Fibroblast of lung (primary cell): Measurements from ENCODE around the gene PALM2AKAP2.

Experiments used
- EZH2 ChIP-seq: IDR thresholded peaks from 2 replicates; pipeline ENCODE4 v1.5.1; 2012; ENCODE audit warnings: low read length, control low read depth, mild to moderate bottlenecking; ENCODE audit errors: missing control alignments
- TF ChIP-seq, protein P1 (sequence below), 2 donors: IDR thresholded peaks in 1 of 2; conservative IDR thresholded peaks in 1 of 2; 1 replicate in 1 of 2; 2 replicates in 1 of 2; pipeline ENCODE4 v1.5.1; 2011 to 2012; ENCODE audit warnings: low read length in 2 of 2, control low read depth in 1 of 2, inconsistent platforms in 1 of 2, low read depth in 1 of 2, mild to moderate bottlenecking in 1 of 2

DNA sequence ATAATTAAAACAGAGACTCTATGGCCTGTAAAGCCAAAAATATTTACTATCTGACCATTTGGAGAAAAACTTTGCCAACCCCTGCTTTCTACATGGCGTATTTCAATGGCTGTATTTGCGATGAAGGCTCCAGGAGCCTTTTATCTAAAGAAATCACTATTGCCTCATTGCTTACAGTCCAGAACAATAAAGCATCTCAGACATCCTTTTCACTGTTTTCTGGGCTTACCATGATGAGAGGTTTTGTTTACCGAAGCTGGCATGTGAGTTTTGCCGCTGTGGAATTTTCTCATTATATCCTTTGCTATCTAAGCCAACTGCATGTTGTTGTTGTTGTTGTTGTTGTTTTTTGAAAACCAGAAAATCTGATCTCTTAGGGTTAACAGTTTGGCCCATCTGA is 13.9 kb downstream of the PALM2AKAP2 start:
- TF ChIP-seq, protein P1, sequence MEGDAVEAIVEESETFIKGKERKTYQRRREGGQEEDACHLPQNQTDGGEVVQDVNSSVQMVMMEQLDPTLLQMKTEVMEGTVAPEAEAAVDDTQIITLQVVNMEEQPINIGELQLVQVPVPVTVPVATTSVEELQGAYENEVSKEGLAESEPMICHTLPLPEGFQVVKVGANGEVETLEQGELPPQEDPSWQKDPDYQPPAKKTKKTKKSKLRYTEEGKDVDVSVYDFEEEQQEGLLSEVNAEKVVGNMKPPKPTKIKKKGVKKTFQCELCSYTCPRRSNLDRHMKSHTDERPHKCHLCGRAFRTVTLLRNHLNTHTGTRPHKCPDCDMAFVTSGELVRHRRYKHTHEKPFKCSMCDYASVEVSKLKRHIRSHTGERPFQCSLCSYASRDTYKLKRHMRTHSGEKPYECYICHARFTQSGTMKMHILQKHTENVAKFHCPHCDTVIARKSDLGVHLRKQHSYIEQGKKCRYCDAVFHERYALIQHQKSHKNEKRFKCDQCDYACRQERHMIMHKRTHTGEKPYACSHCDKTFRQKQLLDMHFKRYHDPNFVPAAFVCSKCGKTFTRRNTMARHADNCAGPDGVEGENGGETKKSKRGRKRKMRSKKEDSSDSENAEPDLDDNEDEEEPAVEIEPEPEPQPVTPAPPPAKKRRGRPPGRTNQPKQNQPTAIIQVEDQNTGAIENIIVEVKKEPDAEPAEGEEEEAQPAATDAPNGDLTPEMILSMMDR (conservative IDR thresholded peaks at IDR 0.05 in 1 of 2, IDR thresholded peaks at IDR 0.05 in 1 of 2; ENCODE audit: low read depth in 1 of 2, low read length in 2 of 2): no peak
- TF ChIP-seq EZH2: no peak
